ENCODE results near the gene BCAS3. TPM values are rescaled to one million over a fixed set of nuclear protein-coding genes. Genes with fewer than 3 reads are reported as not detected.

BCAS3 gene
- total RNA-seq, 4 donors from 2014 or later = 20.7 to 76.3 (median 39.8) TPM

DNA sequence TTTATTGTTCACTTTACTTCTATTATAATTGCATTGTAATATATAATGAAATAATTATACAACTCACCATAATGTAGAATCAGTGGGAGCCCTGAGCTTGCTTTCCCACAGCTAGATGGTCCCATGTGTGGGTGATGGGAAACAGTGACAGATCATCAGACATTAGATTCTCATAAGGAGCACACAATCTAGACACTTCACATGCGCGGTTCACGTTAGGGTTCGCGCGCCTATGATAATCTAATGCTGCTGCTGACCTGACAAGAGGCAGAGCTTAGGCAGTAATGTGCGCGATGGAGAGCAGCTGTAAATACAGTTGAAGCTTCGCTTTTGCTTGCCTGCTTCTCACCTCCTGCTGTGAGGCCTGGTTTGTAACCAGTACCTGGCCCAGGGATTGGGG, 40.2 kb downstream of the BCAS3 start:
- Histone ChIP-seq H3K9me3 (no peaks in the 10 kb centered on the region), H3K4me1 (peaks cover 0 to 4% (median 0%) of the 10 kb centered on the region in 4 donors), H3K4me3 (no peak overlapping the region), H3K36me3 (no peaks in the 10 kb centered on the region), H3K27me3 (no peaks in the 10 kb centered on the region), H3K27ac (no peak overlapping the region)
- WGBS, 2 donors (ENCODE audit: low coverage in 1 of 2) = 95 to 100% methylated on average over 2 to 9 of the region's 9 CpGs
- in situ Hi-C loops (cut with MboI; ENCODE audit: low pct_ligation_motif_present in 1 of 4, low pct_unique_long_range_greater_than_20kb in 1 of 4, low sequenced_read_pairs in 3 of 4) (loop anchor here in 2 of 4 donors (25.0 kb wide), 2 partner anchors 244 to 669 kb away; partner anchors contain the start of gene TBX2 (in 2 of the 2)), intact Hi-C loops (cut with DNase I; ENCODE audit: low total_unique reads) (no loop called here)
- no peak for TF ChIP-seq CTCF (IDR thresholded peaks at IDR 0.05)
- no peak for TF ChIP-seq EP300 (IDR thresholded peaks at IDR 0.05; ENCODE audit: low read depth)
- no peak for TF ChIP-seq POLR2A (IDR thresholded peaks at IDR 0.05)
- no peak for TF ChIP-seq POLR2AphosphoS5 (IDR thresholded peaks at IDR 0.05)
- DNase-seq = no peak

DNA sequence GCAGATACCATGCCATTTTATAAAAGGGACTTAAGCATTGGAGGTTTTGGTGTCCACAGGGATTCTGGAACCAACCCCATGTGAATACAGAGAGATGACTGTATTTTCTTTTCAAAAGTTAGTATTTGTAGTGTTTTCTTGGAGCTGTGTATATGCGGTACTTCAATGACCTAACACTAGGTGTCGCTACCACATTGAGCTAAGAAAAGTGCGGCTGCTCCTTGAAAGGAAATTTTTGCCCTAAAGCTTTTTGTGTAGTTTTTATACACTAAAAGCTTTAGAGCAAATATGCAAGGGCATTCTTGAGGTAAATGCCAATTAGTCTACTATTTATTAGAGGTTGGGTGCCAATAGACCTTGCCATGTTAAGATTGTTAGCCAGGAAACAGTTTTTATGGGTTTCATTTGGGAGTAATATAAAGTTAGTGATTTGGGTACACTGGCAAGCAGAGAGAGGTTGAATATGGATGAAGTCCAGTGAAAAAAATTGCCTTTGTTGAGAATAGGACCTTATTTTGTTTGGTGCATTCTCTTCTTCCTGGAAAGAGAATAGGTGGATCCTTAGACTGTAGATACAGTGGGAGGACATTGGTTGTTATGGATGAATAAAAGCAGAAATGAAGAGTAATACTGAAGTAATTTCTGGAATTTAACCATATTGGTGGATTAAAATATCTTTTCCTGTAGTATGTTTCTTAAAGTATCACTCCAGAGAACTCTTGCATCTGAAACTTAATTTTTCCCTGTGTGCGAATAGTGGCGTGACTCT, 43.3 kb downstream of the BCAS3 start:
- TF ChIP-seq EP300 (IDR thresholded peaks at IDR 0.05; ENCODE audit: low read depth) (no peak), POLR2A (IDR thresholded peaks at IDR 0.05) (no peak), POLR2AphosphoS5 (IDR thresholded peaks at IDR 0.05) (no peak), CTCF (IDR thresholded peaks at IDR 0.05) (peak; percentile 70 to 93 (median 89))
- H3K4me1 ChIP-seq = peaks cover 0 to 4% (median 0%) of the 10 kb centered on the region in 4 donors
- H3K27me3 ChIP-seq = no peaks in the 10 kb centered on the region
- 39 to 53% methylated on average over 4 to 5 of the region's 5 CpGs for WGBS, 2 donors (ENCODE audit: low coverage in 1 of 2)
- no peak overlapping the region for H3K27ac ChIP-seq
- intact Hi-C loops (cut with DNase I; ENCODE audit: low total_unique reads) = no loop called here
- H3K4me3 ChIP-seq = no peak overlapping the region
- H3K36me3 ChIP-seq = no peaks in the 10 kb centered on the region
- DNase-seq = peak; percentile 10
- in situ Hi-C loops (cut with MboI; ENCODE audit: low pct_ligation_motif_present in 1 of 4, low pct_unique_long_range_greater_than_20kb in 1 of 4, low sequenced_read_pairs in 3 of 4) = loop anchor here in 2 of 4 donors (25.0 kb wide), 2 partner anchors 241 to 666 kb away; partner anchors contain the start of gene TBX2 (in 2 of the 2)
- no peaks in the 10 kb centered on the region for H3K9me3 ChIP-seq

GRCh38 chr17:60724647-60725046, 47.0 kb downstream of the BCAS3 start:
- Histone ChIP-seq H3K27me3 (no peaks in the 10 kb centered on the region), H3K4me3 (no peak overlapping the region), H3K9me3 (no peaks in the 10 kb centered on the region), H3K27ac (no peak overlapping the region), H3K36me3 (no peaks in the 10 kb centered on the region), H3K4me1 (peaks cover 0 to 8% (median 0%) of the 10 kb centered on the region in 4 donors)
- intact Hi-C loops (cut with DNase I; ENCODE audit: low total_unique reads) = no loop called here
- no peak for TF ChIP-seq POLR2A (IDR thresholded peaks at IDR 0.05)
- TF ChIP-seq POLR2AphosphoS5 (IDR thresholded peaks at IDR 0.05) = no peak
- TF ChIP-seq CTCF (IDR thresholded peaks at IDR 0.05) = no peak
- TF ChIP-seq EP300 (IDR thresholded peaks at IDR 0.05; ENCODE audit: low read depth) = no peak
- no peak for DNase-seq
- in situ Hi-C loops (cut with MboI; ENCODE audit: low pct_ligation_motif_present in 1 of 4, low pct_unique_long_range_greater_than_20kb in 1 of 4, low sequenced_read_pairs in 3 of 4) = loop anchor here (25.0 kb wide), 3 partner anchors 238 to 838 kb away; partner anchors contain the start of gene TBX2 (in 4 of the 4)

- Histone ChIP-seq H3K27ac (no peak overlapping the region), H3K36me3 (no peaks in the 10 kb centered on the region), H3K4me3 (no peak overlapping the region), H3K4me1 (peaks cover 0 to 17% (median 5%) of the 10 kb centered on the region in 4 donors), H3K9me3 (no peaks in the 10 kb centered on the region), H3K27me3 (no peaks in the 10 kb centered on the region)
- no peak for TF ChIP-seq CTCF (IDR thresholded peaks at IDR 0.05)
- no peak for TF ChIP-seq EP300 (IDR thresholded peaks at IDR 0.05; ENCODE audit: low read depth)
- intact Hi-C loops (cut with DNase I; ENCODE audit: low total_unique reads) (no loop called here), in situ Hi-C loops (cut with MboI; ENCODE audit: low pct_ligation_motif_present in 1 of 4, low pct_unique_long_range_greater_than_20kb in 1 of 4, low sequenced_read_pairs in 3 of 4) (loop anchor here in 3 of 4 donors (25.0 kb wide), 2 partner anchors 657 to 832 kb away; partner anchors contain the start of gene TBX2 (in 2 of the 3))
- 38 to 59% methylated on average over 5 to 6 of the region's 6 CpGs for WGBS, 2 donors (ENCODE audit: low coverage in 1 of 2)
- peak; percentile 13 for DNase-seq
Measured at GRCh38 chr17:60729854-60730253, 52.2 kb downstream of the BCAS3 start.

All from transverse colon (tissue), 4 donors.